GM21723 (cell line): ENCODE data around the gene SNTB2.

Source experiments
- ATAC-seq: cut with Tn5 transposase; IDR thresholded peaks from one replicate; pipeline ENCODE4 v1.9.1; 2021; ENCODE audit warnings: mild to moderate bottlenecking, moderate library complexity; ENCODE audit not compliant: unreplicated experiment

The SNTB2 gene

DNA sequence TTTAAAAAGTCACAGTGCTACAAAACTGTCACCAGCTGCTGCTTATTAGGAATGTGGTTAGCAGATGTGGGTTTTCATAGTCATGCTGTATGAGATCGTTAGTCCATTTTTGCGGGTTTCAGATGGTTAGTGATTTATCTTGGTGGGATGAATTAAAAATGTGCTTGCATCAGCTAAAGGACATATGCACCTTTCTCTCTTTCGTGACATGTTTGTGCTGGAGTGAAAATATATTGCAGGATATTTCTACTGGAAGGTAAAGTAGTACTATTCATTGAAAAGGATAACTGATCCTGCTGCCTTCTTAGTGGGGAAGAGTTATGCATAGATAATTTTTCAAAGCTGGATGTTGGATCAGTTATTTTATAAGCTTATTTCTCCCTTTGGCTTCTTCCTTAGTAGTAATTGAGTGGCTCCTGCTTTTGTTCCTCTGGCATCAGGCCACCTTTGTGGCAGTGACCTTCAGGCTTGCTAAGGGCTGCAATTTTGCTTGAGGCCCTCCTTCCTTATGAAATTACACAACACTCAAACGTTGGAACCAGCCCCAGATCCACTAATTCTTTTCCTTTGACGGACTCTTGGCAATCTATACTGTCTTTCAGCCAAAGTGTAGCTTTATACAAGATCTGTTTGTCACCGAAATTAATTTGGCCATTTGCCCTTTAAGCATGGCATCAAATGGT is 7.5 kb upstream of the SNTB2 start:
- no peak for ATAC-seq

DNA sequence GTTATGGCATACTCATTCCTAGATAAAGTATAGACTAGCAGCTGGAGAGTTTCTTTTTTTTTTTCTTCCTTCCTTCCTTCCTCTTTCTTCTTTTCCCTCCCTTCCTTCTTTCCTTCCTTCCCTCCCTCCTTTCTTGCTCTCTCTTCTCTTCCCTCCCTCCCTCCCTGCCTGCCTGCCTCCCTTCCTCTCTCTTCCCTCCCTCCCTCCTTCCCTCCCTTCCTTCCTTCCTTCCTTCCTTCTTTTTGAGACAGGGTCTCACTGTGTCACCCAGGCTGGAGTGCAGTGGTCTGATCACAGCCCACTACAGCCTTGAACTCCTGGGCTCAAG is 7.0 kb upstream of the SNTB2 start:
- ATAC-seq = no peak

DNA sequence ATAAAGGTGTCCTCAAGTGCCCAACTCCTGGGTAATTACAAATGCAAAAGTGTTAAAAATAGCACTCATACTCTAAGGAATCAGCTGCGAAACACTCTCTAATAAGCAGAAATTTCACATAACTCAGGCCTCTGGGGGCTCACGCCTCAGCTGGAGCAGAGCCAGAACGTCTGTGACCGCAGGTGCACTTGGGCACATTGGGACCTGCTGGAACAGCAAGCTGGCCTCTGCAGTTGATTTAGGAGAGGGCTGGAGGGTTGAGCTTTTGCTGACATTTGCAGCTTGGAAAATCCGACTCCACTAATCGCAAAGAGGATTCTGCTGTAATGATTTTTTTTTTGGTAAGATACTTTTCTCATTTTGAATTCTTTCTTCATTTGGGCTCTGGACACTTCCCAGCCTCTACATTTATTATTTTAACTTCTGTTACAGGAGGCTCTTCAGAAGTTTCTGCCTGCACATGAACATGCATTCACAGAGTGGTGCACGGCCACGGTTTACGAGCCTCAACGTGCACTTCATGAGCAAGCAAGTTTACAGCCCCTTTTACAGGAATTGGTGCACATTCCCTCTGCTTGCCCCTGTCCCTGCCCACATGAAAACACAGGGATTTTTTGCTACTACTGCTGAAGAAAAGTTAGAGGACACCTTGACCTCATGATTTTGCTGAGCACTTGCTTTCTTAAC is 4.1 kb upstream of the SNTB2 start:
- no peak for ATAC-seq

DNA sequence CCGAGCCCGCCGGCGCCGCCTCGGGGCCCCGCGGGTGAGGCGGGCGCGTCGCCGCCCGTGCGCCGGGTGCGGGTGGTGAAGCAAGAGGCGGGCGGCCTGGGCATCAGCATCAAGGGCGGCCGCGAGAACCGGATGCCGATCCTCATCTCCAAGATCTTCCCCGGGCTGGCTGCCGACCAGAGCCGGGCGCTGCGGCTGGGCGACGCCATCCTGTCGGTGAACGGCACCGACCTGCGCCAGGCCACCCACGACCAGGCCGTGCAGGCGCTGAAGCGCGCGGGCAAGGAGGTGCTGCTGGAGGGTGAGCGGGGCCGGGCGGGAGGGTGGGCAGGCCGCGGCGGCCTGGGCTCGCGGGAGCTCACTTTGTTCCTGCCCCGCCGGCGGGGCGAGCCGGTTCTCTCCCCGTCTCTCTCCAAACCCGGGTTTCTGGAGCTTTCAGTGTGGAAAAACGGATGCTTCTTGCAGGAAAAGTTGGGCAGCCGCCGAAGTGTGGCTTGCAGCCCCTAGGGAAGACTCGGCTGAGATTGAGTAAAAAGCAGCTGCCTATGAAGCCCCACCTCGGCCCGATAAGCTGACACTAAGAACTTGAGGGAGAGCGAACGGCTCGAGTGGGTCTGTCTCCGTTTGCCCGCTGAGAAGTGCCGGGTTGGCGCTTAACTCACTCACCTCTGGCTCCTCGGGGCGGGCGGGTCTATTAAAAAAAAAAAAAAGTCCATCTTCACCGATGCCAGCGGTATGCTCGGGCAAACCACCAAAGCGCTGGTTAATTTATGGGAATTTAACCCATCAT is 677 bp downstream of the SNTB2 start:
- ATAC-seq = peak; percentile 32

DNA sequence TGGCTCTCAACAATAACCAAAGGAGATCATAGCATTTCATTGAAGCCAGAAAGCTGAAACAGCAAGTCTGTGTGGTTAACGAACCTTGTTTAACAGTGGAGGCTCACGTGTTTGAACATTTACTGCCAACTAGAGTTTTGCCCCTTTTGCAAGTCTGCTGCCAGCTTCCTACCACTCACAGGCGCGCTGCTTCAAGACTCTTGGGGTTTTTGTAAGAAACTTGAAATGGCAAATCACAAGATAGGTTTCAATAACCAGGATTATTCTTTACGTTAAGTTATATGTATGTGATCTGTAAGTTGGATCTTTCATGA is 1.2 kb downstream of the SNTB2 start:
- no peak for ATAC-seq

DNA sequence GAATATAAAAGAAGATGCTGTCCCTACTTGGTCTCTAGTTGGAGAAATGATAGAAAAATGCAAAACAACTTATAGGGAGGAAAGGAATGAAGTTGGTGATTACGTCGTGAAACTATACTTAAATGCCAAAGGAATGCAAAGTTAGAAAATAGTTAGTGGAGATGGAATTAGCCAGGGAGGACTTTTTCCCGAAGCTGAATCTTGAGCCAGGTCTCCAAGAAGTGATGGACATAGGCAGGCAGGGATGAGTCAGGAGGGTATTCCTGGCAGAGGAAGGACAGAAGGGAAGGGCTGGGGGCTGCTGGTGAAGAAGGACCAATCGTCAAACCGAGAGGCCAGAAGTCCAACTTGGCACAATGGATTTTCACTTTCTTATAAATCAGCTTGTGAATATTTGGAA is 1.8 kb downstream of the SNTB2 start:
- no peak for ATAC-seq

DNA sequence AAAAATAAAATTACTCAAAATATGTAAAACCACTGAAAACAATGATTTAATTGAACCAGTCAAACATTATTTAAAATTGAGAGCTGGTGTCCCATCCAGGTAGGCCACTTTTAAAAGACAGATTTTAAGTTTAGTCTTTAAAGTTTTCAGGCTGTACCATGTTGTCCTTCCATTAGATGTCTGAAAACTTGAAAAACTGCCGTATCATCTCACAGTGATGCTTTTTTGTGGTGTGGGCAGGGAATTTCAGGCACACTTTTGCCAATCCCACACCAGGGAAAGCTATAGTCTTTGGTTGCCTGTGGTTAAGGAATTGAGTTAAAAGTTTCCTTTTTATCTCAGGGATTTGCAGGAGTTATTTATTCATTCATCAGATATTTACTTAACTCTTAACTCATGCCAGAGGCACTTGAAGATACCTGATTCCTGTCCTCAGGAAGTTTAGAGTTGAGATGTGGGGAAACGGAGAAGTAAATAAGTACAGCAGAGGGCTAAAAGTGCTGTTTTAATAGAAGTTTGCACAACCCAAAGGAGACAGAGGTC is 3.2 kb downstream of the SNTB2 start:
- no peak for ATAC-seq

DNA sequence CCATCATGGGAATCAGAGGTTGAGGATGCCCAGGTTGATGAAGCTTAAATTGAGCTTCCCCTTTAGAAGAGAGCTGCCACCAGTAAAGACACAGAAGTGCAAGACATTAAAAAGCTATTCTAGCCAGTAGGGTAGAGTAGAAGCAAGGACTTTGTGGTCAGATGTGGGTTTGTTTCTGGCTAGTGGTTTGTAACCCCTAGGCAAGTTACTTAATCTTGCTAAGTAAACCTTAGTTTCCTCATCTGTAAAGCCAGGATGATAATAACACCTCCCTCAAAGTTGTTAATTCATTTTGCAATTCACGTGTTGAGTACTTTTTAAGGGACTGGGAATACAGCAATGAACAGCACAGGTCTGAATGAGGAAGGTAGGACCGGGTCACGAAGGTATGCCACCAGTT is 3.6 kb downstream of the SNTB2 start:
- no peak for ATAC-seq

DNA sequence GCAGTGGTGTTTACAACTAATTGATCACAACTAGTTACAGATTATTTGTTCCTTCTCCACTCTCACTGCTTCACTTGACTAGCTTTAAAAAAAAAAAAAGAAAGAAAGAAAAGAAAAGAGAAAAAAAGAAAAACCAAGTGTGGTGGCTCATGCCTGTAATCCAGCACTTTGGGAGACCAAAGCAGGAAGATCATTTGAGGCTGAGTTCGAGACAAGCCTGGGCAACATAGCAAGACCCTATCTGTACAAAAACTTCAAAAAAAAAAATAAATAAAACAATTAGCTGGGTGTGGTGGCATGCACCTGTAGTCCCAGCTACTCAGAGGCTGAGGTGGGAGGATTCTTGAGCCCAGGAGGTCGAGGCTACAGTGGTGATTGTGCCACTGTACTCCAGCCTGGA is 4.2 kb downstream of the SNTB2 start:
- ATAC-seq = no peak

DNA sequence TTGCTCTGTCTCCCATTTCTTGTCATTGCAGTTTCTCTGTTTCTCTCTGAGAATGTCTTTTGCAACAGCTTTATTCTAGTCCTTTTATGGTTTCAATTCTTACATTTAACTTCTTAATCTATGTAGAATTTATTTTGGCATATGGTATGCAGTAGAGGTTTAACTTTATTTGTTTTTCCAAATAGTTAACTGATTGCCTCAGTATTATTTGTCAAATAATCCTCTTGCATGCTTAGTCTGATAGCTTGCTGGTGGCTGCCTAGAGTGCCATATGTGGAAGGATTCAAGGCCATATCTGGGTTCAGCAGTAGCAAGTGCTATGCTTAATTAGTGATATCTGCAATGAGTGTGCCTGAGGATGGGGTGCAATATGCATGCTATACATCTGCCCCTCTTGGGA is 6.9 kb downstream of the SNTB2 start:
- ATAC-seq = no peak

DNA sequence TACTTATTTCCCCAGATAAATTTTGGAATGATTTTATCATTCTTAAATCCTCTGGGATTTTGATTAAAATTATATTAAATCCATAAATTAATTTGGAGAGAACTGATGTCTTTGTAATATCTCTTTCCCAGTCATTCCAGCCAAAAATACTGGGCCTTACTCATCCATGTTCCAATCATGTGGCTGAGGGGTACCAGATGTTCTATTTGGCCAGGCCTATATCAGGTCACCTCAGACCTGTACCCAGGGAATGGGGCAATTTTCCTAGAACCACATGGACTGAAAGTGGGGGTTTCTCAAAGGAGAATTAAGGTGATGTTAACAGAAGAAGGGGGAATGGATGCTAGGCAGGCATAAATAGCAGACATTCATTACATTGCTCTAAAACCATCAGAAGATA is 7.5 kb downstream of the SNTB2 start:
- ATAC-seq = no peak

DNA sequence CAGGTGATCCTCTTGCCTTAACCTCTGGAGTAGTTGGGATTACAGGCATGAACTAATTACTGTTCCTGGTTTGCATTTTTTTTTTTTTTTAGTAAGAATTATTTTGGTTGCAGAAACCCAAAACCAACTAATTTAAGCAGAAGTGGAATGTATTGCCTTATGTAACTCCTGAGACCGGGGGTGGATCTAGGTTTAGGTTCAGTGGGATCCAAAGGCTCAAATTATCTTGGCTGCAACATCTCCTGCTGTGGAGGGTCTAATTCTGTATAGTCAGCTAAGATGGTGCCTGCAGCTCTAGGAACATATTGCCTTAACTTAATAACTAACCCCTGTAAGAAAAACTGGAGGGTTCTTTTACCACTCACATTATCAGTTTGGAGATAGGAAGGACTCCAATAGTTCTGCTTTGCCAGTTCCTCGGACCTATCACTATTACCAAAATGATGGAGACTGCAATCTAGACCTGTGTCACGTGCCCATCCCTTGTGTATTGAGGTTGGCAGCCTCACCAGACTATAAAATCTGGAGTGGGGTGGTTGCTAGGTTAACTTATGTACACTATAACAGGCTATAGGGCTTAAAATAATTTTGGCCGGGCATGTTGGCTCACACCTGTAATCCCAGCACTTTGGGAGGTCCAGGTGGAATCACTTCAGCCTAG is 8.5 kb downstream of the SNTB2 start:
- ATAC-seq = no peak

DNA sequence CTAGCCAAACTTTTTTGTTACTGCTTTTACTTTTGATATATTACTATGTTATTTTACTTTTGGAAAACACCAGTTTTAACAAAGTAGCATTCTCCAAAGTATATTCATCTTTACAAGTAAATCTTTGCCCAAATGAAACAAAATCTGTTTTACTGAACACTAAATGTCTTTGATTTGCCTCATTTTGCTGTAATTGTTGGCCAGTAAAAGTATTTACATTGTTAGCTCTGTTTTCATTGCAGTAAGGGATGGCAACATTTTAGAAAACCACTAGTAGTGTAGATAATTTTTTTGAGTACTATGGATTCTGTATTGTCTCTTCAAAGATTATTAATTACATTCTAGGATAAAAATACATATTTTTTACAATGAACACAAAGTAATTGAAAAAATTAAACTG is 10.6 kb downstream of the SNTB2 start:
- ATAC-seq = no peak

DNA sequence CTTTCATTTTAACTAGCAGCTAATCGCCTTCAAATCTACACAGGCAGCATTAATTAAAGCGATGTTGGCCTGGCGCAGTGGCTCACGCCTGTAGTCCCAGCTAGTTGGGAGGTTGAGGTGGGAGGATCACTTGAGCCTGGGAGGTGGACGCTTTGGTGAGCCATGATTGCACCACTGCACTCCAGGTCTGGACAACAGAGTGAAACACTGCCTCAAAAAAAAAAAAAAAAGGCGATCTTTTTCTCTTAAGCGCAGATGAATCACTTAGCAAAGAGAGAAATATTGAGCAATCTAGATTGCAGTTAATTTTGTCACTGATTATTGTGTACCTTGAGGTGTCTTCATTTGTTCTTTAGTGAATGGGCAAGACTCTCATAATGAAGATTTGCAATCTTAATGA is 12.4 kb downstream of the SNTB2 start:
- ATAC-seq = no peak

DNA sequence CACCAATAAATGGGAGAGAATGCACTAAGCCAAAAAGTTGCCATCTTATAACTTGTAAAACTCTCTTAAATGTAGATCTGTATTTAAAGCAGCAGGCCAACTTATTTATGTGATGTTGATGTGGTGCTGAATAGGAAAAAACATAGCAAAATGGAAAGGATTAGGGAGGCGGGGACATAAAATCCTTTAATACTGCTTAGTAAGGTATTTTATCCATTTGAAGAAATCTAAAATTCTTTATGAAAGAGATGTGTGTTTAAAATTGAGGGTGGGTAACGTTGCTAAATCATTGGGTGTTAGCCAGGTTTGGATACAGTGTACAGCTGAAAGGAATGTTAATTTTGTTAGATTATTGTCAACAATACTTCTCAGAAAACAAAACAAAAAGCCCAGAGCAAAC is 14.3 kb downstream of the SNTB2 start:
- ATAC-seq = no peak

DNA sequence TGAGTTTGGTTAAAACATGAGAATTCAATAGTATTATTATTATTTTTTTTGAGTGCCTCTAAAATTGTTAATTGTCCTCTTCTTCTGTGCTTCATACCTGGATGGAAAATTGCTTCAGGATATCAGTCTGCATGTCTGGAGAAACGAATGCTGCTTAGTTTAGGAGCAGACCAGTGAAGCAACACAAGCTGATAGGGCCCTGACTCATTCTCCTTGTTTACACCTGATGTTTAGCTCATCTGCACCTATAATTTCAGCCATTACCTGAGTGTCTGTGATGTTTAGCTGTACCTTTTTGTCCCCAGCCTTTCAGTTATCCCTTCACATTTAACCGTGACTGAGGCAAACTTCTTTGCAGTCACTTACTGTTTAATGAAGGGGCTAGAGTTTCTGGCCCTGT is 14.8 kb downstream of the SNTB2 start:
- ATAC-seq = no peak

DNA sequence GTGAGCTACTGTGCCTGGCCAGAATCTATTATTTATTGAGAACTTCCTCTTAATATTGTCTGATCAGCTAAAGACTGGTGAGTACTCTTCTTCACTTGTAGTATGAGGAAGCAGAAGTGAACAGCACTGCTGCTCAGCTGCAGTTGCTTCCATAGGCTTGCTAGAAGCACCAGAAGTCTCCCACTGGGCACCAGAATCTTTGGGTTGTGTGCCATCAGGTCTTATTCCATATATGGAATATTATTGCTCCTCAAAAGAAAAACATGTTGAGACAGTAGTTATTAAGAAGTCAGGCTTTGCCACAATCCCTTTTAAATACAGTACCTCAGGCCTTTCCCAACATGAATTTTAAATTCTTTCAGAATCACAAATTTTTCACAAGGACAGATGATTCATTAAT is 17.2 kb downstream of the SNTB2 start:
- no peak for ATAC-seq

DNA sequence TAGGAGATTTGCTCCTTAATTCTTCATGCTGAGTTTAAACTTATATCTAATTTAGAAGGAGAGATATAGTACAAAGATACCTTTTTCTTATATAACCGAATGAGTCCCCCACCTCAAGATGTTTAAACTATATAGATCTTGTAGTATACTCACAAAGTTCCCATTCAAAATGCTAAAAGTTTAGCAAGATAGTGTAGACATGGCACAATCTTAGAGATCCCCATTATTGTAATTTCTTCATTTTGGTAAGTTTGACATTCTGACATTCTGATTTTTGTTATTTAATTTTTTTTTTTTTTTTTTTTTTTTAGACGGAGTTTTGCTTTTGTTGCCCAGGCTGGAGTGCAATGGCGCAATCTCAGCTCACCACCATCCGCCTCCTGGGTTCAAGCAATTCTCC is 22.8 kb downstream of the SNTB2 start:
- no peak for ATAC-seq

DNA sequence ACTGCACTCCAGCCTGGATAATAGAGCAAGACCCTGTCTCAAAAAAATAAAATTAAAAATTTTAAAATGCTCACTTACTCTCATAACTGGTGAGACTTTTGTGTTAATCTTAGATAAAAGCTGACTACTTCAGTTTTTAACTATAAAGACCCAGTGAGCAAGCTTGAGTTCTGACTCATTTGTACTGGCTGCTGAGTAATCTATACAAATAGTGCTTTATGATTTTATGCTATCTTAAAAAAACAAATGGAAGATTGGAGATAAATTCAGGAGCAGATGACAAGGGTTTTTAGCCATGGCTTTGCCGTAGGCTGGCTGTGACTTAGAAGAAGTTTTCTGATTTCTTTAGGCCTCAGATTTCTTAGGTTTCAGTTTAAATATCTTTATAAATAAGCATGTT is 30.5 kb downstream of the SNTB2 start:
- no peak for ATAC-seq

DNA sequence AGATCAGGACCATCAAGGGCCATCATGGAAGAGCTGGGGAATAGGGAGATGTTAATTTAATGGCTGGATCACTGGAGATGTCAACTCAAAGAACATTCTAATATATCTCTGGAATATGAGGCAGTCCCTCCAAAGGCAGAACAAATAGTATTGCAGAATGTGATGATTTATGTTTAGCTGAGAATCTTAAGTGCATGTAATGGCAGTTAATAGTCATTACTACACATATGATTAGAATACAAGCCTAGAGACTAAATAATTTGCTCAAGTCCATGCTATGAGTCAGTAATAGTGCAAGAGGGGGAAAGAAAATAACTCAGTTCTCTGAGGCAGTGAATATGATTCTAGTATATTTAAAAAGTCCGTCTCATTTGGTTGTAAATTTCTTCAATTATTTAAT is 32.3 kb downstream of the SNTB2 start:
- ATAC-seq = no peak

DNA sequence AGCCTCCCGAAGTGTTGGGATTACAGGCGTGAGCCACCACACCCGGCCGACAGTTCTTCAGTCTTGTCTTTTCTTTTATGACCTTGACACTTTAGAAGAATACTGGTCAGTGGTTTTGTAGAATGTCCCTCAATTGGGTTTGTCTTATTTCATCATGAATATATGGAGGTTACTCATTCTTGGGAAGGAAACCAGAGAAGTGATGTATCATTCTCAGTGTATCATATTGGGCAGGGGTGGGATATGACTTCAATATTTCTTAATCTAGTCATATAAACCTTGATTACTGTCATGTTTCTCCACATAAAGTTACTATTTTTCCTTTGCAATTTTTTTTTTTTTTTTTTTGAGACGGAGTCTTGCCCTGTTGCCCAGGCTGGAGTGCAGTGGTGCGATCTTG is 36.9 kb downstream of the SNTB2 start:
- no peak for ATAC-seq

DNA sequence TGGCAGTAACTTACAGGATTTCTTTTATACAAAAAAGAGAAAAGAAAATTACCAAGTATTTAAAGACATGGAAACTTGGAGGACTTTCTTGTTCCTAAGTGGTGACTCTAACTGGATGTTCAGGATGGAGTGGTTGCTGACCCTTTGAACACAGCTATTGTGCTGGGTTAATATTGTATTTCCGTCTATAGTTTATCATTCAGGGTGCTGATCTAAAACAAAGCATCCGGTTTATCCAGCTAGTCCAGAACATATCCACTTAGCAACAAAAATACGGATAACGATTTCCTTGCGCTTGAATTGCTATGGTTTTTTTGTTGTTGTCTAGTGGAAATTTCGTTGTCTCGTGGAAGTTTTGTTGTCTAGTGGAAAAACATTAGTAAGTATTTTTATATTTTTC is 38.2 kb downstream of the SNTB2 start:
- ATAC-seq = no peak
